Neural cell (in vitro differentiated cells): ENCODE results near the gene KIRREL3.

Experiments used
- EP300 ChIP-seq: fragments of 450-650 bp; conservative IDR thresholded peaks from 2 replicates; pipeline ENCODE4 v1.6.1; 2014; ENCODE audit warnings: antibody characterized with exemption, mild to moderate bottlenecking, moderate library complexity; ENCODE audit not compliant: poor library complexity, severe bottlenecking
- EZH2 ChIP-seq: fragments of 200-600, 300-800 bp; shearing (Covaris generic), sonication (generic); IDR thresholded peaks from 2 replicates; pipeline ENCODE4 v1.6.1; 2014; ENCODE audit warnings: antibody characterized with exemption, low read length, borderline replicate concordance, mild to moderate bottlenecking; ENCODE audit not compliant: insufficient read depth, poor library complexity, severe bottlenecking
- POLR2AphosphoS5 ChIP-seq: IDR thresholded peaks from 2 replicates; pipeline ENCODE4 v1.6.1; 2012
- RAD21 ChIP-seq: fragments of 450-650 bp; conservative IDR thresholded peaks from 2 replicates; pipeline ENCODE4 v1.6.1; 2014; ENCODE audit warnings: antibody characterized with exemption, mild to moderate bottlenecking, moderate library complexity
- SMC3 ChIP-seq: fragments of 450-650 bp; conservative IDR thresholded peaks from 2 replicates; pipeline ENCODE4 v1.6.1; 2014; ENCODE audit warnings: antibody characterized with exemption, mild to moderate bottlenecking, moderate library complexity; ENCODE audit not compliant: poor library complexity
- TF ChIP-seq, protein P1 (sequence below): fragments of 450-650 bp; IDR thresholded peaks from 2 replicates; pipeline ENCODE4 v1.5.1; 2014; ENCODE audit warnings: antibody characterized with exemption, mild to moderate bottlenecking, moderate library complexity; ENCODE audit not compliant: poor library complexity, severe bottlenecking

DNA sequence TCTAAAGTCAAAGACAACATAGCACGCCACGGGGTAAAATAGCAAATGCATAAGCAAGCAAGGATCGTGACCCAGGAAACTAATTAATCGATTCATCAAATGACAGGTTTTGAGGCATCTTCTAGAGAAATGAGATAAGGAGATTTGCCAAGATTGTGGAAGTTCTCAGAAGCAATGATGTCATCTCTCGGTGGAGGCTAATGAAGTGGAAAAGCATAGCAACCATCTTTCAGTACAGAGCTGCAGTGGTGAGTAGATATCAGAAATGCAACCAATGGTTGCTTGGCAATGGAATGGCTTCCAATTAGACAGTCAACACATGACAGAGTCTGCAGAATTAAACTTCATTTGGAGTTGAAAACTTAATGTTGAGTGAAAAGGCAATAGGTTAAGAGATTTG is 116.0 kb downstream of the KIRREL3 start:
- TF ChIP-seq, protein P1, sequence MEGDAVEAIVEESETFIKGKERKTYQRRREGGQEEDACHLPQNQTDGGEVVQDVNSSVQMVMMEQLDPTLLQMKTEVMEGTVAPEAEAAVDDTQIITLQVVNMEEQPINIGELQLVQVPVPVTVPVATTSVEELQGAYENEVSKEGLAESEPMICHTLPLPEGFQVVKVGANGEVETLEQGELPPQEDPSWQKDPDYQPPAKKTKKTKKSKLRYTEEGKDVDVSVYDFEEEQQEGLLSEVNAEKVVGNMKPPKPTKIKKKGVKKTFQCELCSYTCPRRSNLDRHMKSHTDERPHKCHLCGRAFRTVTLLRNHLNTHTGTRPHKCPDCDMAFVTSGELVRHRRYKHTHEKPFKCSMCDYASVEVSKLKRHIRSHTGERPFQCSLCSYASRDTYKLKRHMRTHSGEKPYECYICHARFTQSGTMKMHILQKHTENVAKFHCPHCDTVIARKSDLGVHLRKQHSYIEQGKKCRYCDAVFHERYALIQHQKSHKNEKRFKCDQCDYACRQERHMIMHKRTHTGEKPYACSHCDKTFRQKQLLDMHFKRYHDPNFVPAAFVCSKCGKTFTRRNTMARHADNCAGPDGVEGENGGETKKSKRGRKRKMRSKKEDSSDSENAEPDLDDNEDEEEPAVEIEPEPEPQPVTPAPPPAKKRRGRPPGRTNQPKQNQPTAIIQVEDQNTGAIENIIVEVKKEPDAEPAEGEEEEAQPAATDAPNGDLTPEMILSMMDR: no peak
- TF ChIP-seq SMC3 (no peak), RAD21 (no peak), EP300 (no peak), POLR2AphosphoS5 (no peak), EZH2 (no peak)
